BE2C (cell line): Measurements from ENCODE around the gene TMEM139.

ENCODE experiments used
- DNase-seq: peaks from one replicate; pipeline ENCODE4 v3.0.0-alpha.2; 2020
- H3K27me3 ChIP-seq: fragments of 250-450 bp; sonication (Bioruptor Pico); 2 replicates; pipeline ENCODE4 v1.5.1; 2020; ENCODE audit warnings: mild to moderate bottlenecking
- H3K36me3 ChIP-seq: fragments of 250-450 bp; sonication (Bioruptor Pico); 2 replicates; pipeline ENCODE4 v1.5.1; 2020; ENCODE audit warnings: mild to moderate bottlenecking
- H3K4me1 ChIP-seq: fragments of 250-450 bp; sonication (Bioruptor Pico); 2 replicates; pipeline ENCODE4 v1.5.1; 2020
- H3K4me3 ChIP-seq: 2 replicates; pipeline ENCODE4 v1.5.1; 2011; ENCODE audit warnings: low read depth, low read length
- H3K9me3 ChIP-seq: fragments of 250-450 bp; sonication (Bioruptor Pico); 2 replicates; pipeline ENCODE4 v1.5.1; 2020
- TF ChIP-seq, protein P1 (sequence below): IDR thresholded peaks from 2 replicates; pipeline ENCODE4 v1.5.1; 2012; ENCODE audit warnings: mild to moderate bottlenecking, low read depth, low read length

TMEM139 gene

DNA sequence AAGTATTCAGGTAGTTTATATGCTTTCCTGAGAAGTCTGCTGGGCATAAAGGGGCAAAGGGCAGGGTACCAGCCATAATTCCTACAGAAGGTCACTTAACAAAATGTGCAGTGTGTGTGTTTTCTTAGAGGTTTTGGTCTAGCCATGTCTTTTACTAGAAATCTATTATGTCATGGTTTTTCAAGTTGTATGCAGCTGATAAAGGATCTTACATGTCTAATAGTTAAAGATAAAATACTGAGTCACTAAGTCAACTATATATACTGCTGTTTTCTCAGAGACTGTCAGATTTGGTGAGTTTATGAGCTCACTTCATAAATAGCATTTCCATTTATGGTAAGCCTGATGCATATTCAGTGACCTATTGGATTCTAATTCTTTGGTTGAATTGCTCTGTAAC lies 11.1 kb downstream of the TMEM139 start:
- Histone ChIP-seq H3K36me3 (peaks cover 85% of the 10 kb centered on the region), H3K27me3 (no peaks in the 10 kb centered on the region), H3K9me3 (no peaks in the 10 kb centered on the region), H3K4me3 (no peak overlapping the region), H3K4me1 (no peaks in the 10 kb centered on the region)
- no peak for DNase-seq
- TF ChIP-seq, protein P1, sequence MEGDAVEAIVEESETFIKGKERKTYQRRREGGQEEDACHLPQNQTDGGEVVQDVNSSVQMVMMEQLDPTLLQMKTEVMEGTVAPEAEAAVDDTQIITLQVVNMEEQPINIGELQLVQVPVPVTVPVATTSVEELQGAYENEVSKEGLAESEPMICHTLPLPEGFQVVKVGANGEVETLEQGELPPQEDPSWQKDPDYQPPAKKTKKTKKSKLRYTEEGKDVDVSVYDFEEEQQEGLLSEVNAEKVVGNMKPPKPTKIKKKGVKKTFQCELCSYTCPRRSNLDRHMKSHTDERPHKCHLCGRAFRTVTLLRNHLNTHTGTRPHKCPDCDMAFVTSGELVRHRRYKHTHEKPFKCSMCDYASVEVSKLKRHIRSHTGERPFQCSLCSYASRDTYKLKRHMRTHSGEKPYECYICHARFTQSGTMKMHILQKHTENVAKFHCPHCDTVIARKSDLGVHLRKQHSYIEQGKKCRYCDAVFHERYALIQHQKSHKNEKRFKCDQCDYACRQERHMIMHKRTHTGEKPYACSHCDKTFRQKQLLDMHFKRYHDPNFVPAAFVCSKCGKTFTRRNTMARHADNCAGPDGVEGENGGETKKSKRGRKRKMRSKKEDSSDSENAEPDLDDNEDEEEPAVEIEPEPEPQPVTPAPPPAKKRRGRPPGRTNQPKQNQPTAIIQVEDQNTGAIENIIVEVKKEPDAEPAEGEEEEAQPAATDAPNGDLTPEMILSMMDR, result no peak

DNA sequence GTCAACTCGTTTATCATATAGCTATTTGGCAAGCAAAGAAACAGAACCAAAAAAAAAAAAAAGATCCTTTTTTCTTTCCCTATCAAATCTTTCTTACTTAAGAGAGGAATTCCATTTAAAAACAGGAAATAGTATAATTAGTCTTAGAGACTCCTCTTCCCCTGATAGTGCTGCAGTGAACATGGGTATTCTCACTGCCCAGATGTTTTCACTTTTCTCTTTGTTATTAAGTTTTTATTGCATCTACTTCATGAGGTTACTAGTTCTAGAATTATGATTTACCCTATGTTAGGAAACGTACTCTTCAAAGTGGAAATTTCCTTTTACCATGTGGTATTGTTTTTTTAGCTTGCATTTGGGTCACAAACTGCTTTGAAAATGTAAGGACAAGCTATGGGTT lies 11.9 kb downstream of the TMEM139 start:
- DNase-seq, result no peak
- TF ChIP-seq, protein P1, result no peak
- H3K4me3 ChIP-seq, result no peak overlapping the region
- H3K9me3 ChIP-seq, result no peaks in the 10 kb centered on the region
- peaks cover 88% of the 10 kb centered on the region for H3K36me3 ChIP-seq
- H3K4me1 ChIP-seq, result no peaks in the 10 kb centered on the region
- H3K27me3 ChIP-seq, result no peaks in the 10 kb centered on the region

DNA sequence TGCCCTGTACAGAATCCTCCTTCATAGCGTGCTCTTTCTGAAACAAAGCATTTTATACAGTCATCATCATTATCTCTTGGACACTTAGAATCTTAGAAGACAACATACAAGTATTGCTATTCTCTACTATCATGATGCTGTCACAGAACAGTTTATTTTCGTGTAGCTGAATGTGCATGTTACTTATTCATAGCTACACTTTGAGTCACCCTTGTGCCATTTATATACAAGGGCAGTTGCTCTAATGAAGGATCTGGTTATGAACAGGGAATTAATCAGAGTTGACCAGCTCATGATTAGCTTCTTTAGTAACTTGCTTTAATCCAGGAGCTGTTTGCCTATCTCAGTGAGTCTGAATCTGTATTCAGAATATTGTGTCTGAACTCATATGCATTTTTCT lies 14.6 kb downstream of the TMEM139 start:
- no peak for DNase-seq
- H3K9me3 ChIP-seq, result no peaks in the 10 kb centered on the region
- no peak overlapping the region for H3K4me3 ChIP-seq
- no peaks in the 10 kb centered on the region for H3K27me3 ChIP-seq
- H3K4me1 ChIP-seq, result no peaks in the 10 kb centered on the region
- TF ChIP-seq, protein P1, result no peak
- peaks cover 88% of the 10 kb centered on the region for H3K36me3 ChIP-seq

DNA sequence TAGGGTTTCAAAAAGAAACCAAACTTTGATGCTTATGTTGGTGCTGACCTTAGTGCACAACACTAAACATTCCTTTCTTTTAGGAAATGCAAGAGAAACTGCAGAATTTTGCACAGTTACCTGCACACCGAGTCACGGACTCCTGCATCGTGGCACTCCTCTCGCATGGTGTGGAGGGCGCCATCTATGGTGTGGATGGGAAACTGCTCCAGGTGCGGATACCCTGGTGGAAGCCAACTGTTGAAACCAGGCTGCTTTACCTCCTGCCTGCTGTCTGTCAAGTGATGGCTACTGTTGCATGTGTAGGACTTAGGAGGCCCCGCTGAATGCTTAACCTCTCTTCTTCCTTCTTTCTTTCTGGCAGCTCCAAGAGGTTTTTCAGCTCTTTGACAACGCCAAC lies 15.1 kb downstream of the TMEM139 start:
- peaks cover 88% of the 10 kb centered on the region for H3K36me3 ChIP-seq
- DNase-seq, result peak; percentile 55
- no peaks in the 10 kb centered on the region for H3K4me1 ChIP-seq
- H3K9me3 ChIP-seq, result no peaks in the 10 kb centered on the region
- no peaks in the 10 kb centered on the region for H3K27me3 ChIP-seq
- no peak overlapping the region for H3K4me3 ChIP-seq
- TF ChIP-seq, protein P1, result peak; percentile 79

DNA sequence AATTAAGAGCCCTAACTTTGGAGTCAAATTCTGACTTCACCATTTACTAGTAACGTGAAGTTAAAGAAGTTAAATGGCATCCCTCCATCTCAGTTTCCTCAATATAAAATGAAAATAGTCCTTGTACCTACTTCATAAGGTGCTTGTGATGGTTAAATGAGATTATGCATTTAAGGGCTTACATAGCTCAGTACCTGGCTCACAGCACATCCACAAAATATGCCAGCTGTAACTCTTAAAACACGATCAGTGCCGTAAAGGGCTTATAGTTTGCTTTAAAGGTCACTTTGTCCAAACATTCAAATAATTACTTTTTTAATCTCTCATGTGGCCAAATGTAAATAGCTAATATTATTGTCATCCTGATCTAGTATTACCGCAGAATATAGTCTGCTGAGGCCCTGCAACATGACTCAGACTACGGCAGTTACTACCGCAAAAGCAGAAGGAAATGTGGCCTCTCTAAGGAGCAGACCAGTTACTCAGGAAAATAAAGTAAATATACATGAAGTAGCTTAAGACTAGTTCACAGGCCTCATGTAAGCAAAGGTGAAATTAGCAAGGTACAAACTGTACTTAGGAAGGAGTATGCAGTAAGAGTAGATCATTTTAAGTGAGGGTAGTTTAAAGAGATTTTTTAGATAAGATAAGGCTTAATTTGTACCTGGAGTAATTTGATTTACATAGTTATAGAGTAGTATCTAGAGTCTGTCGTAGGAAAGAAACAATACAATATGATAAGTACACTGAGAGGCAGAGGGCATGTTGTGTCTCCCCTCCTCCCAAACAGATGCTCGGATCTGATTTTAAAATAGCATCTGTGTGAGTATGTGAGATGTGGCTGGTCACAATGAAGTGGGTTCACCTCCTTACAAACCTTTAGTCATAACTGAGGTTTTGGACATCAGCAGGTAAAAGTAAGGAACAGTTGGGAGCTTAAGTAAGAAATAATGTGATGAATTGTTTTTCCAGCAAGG lies 16.5 kb downstream of the TMEM139 start:
- TF ChIP-seq, protein P1, result no peak
- no peak overlapping the region for H3K4me3 ChIP-seq
- no peaks in the 10 kb centered on the region for H3K27me3 ChIP-seq
- no peak for DNase-seq
- no peaks in the 10 kb centered on the region for H3K4me1 ChIP-seq
- H3K36me3 ChIP-seq, result peaks cover 86% of the 10 kb centered on the region
- H3K9me3 ChIP-seq, result no peaks in the 10 kb centered on the region

DNA sequence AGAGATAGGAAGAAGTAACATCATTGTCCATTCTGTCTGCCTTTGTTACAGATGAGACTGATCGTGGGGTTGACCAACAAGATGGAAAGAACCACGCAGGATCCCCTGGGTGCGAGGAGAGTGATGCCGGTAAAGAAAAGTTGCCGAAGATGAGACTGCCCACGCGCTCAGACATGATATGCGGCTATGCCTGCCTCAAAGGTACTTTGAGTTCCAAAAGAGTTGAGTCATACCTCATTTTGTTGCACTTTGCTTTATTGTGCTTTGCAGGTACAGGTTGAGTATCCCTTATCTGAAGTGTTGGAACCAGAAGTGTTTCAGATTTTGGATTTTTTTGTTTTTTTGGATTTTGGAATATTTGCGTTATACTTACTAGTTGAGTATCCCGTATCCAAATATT lies 19.0 kb downstream of the TMEM139 start:
- H3K4me1 ChIP-seq, result no peaks in the 10 kb centered on the region
- peaks cover 86% of the 10 kb centered on the region for H3K36me3 ChIP-seq
- H3K4me3 ChIP-seq, result no peak overlapping the region
- no peaks in the 10 kb centered on the region for H3K9me3 ChIP-seq
- TF ChIP-seq, protein P1, result no peak
- no peaks in the 10 kb centered on the region for H3K27me3 ChIP-seq
- no peak for DNase-seq
